ENCODE measurements around the gene TBC1D9B. TPM values are rescaled to one million over a fixed set of nuclear protein-coding genes. Genes with fewer than 3 reads are reported as not detected.

Gene TBC1D9B
- total and polyA plus RNA-seq, 2 of the 13 experiments (the other 11 are each of a cell fraction or from before 2014, with no cell fraction given): 35.0 to 50.0 TPM

GRCh38 chr5:179860301-179860700, 47.4 kb downstream of the TBC1D9B start:
- Histone ChIP-seq H3K27me3 (ENCODE audit: control insufficient read depth in 1 of 2, insufficient read depth in 2 of 2, low read length in 2 of 2) (no peaks in the 10 kb centered on the region), H3K36me3 (replicated peaks in 1 of 2; ENCODE audit: control insufficient read depth in 1 of 2, insufficient read depth in 2 of 2, low read length in 2 of 2) (peaks cover 11 to 20% of the 10 kb centered on the region in 2 experiments; a peak in 4 of 5 replicates), H3K4me2 (ENCODE audit: low read depth, low read length) (no peak overlapping the region), H3K4me3 (replicated peaks in 1 of 3; ENCODE audit: insufficient read depth in 1 of 3, low read depth in 2 of 3, low read length in 3 of 3) (no peak overlapping the region), H3K27ac (ENCODE audit: extremely low read length, insufficient read depth, low read length) (no peak overlapping the region), H3K79me2 (ENCODE audit: insufficient read depth, low read length) (peaks cover 15% of the 10 kb centered on the region), H3K4me1 (ENCODE audit: insufficient read depth, low read length) (peaks cover 25% of the 10 kb centered on the region), H3K9me3 (ENCODE audit: low read length) (no peaks in the 10 kb centered on the region), H4K20me1 (ENCODE audit: insufficient read depth, low read length) (no peaks in the 10 kb centered on the region), H3K9ac (ENCODE audit: insufficient read depth, low read depth, low read length) (no peak overlapping the region), H2AFZ (ENCODE audit: low read length) (no peak overlapping the region)
- no TSS peak for BruUV-seq (replicated peaks)
- intact Hi-C loops (cut with micrococcal nuclease; ENCODE audit: unreplicated experiment): no loop called here
- ChIA-PET POLR2A (no interaction called here), CTCF (ENCODE audit: low intra/inter-chr PET ratio, low total read pairs) (no interaction called here)
- DNase-seq (ENCODE audit: low spot score): no peak
- 90% methylated on average over 11 of the region's 11 CpGs for WGBS (ENCODE audit: low lambda C conversion rate)
- TF ChIP-seq POGZ (CRISPR knock-in tag; IDR thresholded peaks at IDR 0.05): no peak
- no peak for TF ChIP-seq NR3C1 (CRISPR knock-in tag; IDR thresholded peaks at IDR 0.05)
- TF ChIP-seq ZFP82 (CRISPR knock-in tag; IDR thresholded peaks at IDR 0.05; ENCODE audit: borderline replicate concordance): no peak
- TF ChIP-seq ZNF780A (CRISPR knock-in tag; IDR thresholded peaks at IDR 0.05): no peak
- no peak for TF ChIP-seq ZNF274 (CRISPR knock-in tag; IDR thresholded peaks at IDR 0.05)
- TF ChIP-seq RXRA (CRISPR knock-in tag; IDR thresholded peaks at IDR 0.05): no peak
- no peak for TF ChIP-seq ELF4 (CRISPR knock-in tag; IDR thresholded peaks at IDR 0.05; ENCODE audit: borderline replicate concordance)
- no peak for TF ChIP-seq ZNF878 (CRISPR knock-in tag; IDR thresholded peaks at IDR 0.05)
- no peak for TF ChIP-seq ZBTB37 (CRISPR knock-in tag; IDR thresholded peaks at IDR 0.05)
- no peak for TF ChIP-seq XRCC5 (optimal IDR thresholded peaks at IDR 0.05; ENCODE audit: low read length)
- TF ChIP-seq ZNF138 (CRISPR knock-in tag; IDR thresholded peaks at IDR 0.05; ENCODE audit: low read depth): no peak
- no peak for TF ChIP-seq TP53 (CRISPR knock-in tag; conservative IDR thresholded peaks at IDR 0.05)
- TF ChIP-seq PRMT3 (CRISPR knock-in tag; IDR thresholded peaks at IDR 0.05; ENCODE audit: borderline replicate concordance, low read depth): no peak
- in situ Hi-C loops (cut with HindIII; ENCODE audit: extremely low pct_ligation_motif_present, low pct_unique_long_range_greater_than_20kb): no loop called here
- FAIRE-seq: no peak
- no peak for ATAC-seq

Data from HepG2 (cell line).